Measurements from ENCODE around the gene CTNNB1.

The CTNNB1 gene

DNA sequence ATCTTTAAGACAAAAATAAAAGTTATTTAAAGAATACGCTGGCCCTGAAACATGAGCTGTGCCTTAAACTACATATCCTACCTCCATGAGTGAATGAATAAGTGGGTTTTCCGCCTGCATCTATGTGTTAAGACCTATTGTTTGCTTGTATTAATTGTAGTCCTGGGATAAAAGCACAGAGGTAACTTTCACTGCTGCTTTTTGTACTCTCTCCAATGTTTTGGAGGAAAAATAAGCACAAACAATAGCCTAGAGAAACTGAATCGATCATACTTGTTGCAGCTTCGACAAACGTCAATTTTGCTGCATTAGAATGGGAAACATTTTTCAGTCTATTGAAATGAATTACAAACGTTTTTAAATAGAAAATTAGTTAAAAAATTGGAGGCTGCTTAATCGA, 1.3 kb upstream of the CTNNB1 start:
- no peak for DNase-seq (ENCODE audit: low read depth)
- TF ChIP-seq, protein P1, sequence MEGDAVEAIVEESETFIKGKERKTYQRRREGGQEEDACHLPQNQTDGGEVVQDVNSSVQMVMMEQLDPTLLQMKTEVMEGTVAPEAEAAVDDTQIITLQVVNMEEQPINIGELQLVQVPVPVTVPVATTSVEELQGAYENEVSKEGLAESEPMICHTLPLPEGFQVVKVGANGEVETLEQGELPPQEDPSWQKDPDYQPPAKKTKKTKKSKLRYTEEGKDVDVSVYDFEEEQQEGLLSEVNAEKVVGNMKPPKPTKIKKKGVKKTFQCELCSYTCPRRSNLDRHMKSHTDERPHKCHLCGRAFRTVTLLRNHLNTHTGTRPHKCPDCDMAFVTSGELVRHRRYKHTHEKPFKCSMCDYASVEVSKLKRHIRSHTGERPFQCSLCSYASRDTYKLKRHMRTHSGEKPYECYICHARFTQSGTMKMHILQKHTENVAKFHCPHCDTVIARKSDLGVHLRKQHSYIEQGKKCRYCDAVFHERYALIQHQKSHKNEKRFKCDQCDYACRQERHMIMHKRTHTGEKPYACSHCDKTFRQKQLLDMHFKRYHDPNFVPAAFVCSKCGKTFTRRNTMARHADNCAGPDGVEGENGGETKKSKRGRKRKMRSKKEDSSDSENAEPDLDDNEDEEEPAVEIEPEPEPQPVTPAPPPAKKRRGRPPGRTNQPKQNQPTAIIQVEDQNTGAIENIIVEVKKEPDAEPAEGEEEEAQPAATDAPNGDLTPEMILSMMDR (conservative IDR thresholded peaks at IDR 0.05; ENCODE audit: control insufficient read depth, insufficient read depth, low read depth, low read length): no peak
- H3K4me3 ChIP-seq (ENCODE audit: control insufficient read depth, low read depth, low read length): no peak overlapping the region

- DNase-seq (ENCODE audit: low read depth): no peak
These were observed 779 bp upstream of the CTNNB1 start for GRCh38 chr3:41198526-41198925.

DNA sequence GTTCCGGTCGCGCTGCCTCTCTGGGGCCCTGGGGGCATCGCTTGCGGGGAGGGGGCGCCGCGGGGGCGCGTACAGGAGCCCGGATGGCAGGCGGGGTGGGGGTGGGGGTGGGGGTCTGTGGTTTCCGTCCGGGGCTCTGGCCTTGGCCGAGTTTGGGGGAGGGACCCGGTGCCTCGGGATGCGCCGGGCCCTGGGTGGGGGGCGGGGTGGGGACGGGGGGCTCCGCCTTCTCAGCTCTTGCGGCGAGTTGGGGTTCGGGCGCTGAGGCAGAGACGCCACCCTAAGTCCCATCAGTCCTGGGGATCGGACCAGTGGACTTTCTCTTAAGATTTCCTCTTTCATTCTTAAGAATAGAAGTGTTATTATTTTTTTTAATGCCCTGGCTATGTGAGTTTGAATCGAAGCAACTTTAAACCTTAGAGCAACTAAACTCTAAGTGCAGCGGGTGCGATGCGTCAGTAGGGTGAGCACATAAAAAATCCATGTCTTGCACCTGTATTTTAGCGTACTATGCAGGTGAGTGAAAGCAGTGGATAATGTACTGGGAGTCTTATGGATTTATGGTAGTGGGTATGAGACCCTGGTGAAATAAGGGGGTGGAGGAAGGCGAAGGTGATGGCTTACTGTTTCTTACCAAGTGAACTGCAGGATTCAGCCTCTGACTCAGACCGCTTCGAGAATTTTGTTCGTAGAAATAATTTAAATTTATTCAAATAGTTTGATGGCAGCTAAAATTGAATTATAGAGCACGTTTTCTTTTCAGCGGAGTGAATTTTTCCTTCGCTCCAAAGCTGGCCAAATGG, 762 bp downstream of the CTNNB1 start:
- no peak for DNase-seq (ENCODE audit: low read depth)
- peak overlapping the region; percentile 55 for H3K4me3 ChIP-seq (ENCODE audit: control insufficient read depth, low read depth, low read length)
- TF ChIP-seq, protein P1 (conservative IDR thresholded peaks at IDR 0.05; ENCODE audit: control insufficient read depth, insufficient read depth, low read depth, low read length): no peak

More at GRCh38 chr3:41198526-41198925, 779 bp upstream of the CTNNB1 start:
- TF ChIP-seq, protein P1 (conservative IDR thresholded peaks at IDR 0.05; ENCODE audit: control insufficient read depth, insufficient read depth, low read depth, low read length): no peak
- H3K4me3 ChIP-seq (ENCODE audit: control insufficient read depth, low read depth, low read length): peak overlapping the region; percentile 55

GRCh38 chr3:41200669-41201021, 1.3 kb downstream of the CTNNB1 start:
- TF ChIP-seq, protein P1 (conservative IDR thresholded peaks at IDR 0.05; ENCODE audit: control insufficient read depth, insufficient read depth, low read depth, low read length): no peak
- DNase-seq (ENCODE audit: low read depth): peak; percentile 50
- H3K4me3 ChIP-seq (ENCODE audit: control insufficient read depth, low read depth, low read length): peak overlapping the region; percentile 55

- TF ChIP-seq, protein P1 (conservative IDR thresholded peaks at IDR 0.05; ENCODE audit: control insufficient read depth, insufficient read depth, low read depth, low read length): no peak
- no peak for DNase-seq (ENCODE audit: low read depth)
- peak overlapping the region; percentile 55 for H3K4me3 ChIP-seq (ENCODE audit: control insufficient read depth, low read depth, low read length)
These were observed 2.9 kb downstream of the CTNNB1 start for GRCh38 chr3:41202075-41202833.

- TF ChIP-seq, protein P1 (conservative IDR thresholded peaks at IDR 0.05; ENCODE audit: control insufficient read depth, insufficient read depth, low read depth, low read length): peak; percentile 49
- peak; percentile 72 for DNase-seq (ENCODE audit: low read depth)
- H3K4me3 ChIP-seq (ENCODE audit: control insufficient read depth, low read depth, low read length): no peak overlapping the region
These were observed 3.6 kb downstream of the CTNNB1 start for GRCh38 chr3:41202834-41203345.

Data from fibroblast of mammary gland (primary cell).